Activated CD8-positive, alpha-beta memory T cell treated with anti-CD3 and anti-CD28 coated beads, Interleukin-2, amount 50 U/mL, for 4 hours (primary cell): ENCODE results near the gene C6orf89.

ENCODE experiments used
- DNase-seq: peaks from one replicate; pipeline ENCODE4 v3.0.0-alpha.2; 2020

The C6orf89 gene

DNA sequence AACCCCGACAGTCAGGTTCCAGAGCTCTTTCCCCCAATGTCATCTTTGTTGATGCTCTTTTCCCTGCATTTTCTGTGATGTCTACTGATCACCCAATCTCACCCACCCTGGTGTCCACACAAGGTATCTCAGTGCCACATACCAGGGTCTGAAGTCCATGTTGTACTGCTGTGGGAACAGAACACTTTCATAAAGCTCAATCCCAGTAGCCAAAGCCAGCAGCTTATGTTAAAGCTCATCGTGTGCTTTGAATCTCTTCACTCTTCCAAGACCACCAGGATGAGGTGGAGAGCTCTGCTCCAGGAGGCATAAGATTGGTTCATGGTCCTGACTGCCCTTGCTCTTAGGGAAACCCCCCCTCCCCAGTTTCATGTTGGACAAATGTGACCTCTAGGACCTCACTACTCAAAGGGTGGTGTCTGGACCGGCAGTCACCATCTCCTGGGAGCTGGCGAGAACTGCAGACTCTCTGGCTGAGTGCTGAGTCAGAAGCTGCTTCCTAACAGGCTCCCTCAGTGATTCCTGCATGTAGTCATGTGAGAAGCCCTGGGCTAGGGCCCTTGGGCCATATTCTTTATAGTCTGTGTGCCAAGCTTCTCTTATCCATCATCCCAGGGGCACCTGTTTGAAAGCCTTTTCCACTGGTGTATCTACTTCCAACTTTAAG is 33.1 kb upstream of the C6orf89 start:
- no peak for DNase-seq

DNA sequence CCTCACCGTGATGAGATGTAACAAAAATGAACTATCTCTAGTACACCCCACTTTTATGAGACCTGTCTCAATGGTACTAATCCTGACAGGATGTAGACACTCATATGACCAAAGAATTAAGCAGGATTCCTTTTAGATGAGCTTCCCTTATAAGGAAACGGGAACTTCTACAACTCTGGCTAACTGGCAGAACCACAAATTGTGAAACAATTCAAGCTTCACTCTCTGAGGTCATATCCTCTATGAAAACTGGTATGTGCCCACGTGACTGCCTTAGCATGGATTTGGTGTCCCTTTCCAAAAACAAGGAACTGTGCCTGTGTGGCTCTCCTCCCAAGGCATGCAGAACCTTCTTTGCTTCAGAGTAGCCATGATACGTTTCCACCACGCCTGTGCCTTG is 32.4 kb upstream of the C6orf89 start:
- DNase-seq = no peak

DNA sequence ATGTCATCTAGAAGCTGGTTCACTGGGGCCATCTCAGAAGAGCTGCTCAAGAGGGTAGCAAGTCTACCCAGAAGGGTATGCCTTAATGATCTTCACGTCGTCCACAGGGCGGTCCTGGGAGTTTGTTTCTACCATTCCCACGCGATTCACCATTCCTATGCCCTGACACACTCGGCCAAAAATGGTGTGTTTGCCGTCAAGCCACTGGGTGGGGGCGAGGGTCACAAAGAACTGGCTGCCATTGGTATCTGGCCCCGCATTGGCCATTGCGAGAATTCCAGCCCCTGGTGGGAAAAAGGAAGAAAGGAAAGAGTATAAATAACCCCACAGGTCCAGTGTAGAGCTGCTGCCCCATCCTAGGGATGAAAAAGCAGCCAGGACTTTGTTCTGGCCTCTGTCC is 30.0 kb upstream of the C6orf89 start:
- no peak for DNase-seq

DNA sequence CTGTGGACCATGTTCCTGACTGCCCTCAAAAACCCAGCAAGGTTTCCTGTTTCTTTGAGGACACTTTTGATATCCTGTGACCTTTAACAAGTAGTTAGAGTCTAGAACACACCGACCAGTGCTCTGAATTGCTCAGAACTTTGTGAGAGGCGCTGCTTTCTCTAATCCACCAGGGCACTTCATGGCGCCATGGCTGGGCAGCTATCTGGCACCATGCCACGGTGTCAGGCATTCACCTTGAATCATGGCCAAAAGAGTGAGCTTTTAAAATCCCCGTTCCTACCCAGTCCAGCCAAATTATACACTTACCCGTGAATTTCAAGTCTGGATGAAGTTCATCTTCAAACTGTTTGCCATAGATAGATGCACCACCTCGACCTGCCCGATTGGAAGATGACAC is 29.5 kb upstream of the C6orf89 start:
- DNase-seq = no peak

DNA sequence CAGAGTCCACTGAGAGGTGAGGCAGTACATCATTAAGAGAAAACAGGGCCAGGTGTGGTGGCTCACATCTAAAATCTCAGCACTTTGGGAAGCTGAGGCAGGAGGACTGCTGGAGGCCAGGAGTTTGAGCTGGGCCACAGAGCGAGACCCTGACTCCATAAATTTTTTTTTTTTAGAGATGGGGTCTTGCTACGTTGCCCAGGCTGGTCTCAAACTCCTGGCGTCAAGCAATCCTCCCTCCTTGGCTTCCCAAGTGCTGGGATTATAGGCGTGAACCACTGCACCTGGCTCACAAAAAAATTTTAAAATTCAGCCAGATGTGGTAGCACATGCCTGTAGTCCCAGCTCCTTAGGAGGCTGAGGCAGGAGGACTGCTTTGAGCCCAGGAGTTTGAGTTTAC is 28.4 kb upstream of the C6orf89 start:
- no peak for DNase-seq

DNA sequence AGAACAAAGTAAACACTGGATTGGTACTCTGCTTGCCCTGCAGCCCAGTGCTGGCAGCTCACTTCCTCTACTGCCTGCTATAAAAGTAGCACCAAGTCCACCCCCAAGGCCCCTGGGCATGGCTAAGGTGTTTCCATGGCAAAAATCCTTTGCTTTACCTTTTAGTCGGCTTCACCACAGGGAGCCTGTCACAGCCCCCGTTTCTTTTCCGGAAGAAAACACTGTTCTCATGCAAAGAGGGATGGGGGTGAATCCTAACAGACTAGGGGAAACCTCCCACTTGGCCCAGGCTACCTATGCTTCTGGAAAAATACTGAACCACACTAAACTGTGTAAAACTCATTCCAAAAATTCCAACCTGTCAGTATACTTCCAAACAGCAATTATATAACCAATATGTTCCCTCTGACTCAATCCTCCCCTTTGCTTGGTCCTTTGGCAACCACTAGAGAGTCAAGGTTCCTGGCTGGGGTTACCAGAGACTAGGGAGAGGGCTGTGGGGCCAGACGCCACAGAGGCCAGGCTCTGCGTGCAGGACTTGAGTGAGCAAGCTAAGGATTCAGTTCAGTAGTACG is 27.3 kb upstream of the C6orf89 start:
- no peak for DNase-seq

DNA sequence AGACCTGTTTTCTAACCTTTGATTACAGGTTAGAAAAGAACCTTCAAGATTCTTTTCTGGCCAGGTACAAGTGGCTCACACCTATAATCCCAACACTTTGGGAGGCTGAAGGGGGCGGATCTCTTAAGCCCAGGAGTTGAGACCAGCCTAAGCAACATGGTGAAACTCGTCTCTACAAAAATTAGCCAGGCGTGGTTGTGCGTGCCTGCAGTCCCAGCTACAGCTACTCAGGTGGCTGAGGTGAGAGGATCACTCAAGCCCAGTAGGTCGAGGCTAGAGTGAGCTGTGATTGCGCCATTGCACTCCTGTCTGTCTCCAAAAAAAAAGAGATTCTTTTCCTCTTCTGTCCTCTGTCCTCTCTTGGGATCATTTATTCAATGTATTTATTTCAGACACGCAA is 25.6 kb upstream of the C6orf89 start:
- DNase-seq = no peak

DNA sequence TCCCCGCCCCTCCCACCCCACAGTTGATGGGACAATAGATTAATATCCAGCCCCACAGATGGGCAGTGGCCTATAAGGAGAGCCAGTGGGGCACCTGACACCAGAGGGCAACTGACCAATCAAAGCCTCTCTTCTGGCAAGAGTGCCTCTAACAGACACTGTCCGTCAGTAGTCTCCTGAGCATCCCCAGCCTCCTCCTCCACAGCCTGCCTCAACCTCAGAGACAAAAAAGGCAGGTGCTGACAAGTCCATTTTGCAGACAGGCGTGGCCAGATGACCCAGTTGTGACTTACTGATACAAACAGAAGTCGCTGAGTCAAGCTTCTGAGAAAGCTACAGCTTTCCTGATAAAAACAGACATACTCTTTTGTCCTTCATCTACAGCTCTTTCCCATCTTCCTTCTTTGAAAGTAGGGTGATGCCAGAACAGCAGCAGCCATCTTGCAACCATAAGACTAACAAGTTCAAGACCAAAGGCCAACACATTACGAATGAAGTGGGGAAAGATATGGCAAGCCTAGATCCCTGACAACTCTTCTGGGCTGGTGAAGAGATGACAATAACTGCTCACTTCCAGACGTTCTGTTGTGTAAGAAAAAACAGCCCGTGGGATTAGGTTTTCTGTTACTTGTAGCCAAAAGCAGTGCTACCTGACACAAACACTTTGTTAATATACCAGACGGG is 23.4 kb upstream of the C6orf89 start:
- no peak for DNase-seq

DNA sequence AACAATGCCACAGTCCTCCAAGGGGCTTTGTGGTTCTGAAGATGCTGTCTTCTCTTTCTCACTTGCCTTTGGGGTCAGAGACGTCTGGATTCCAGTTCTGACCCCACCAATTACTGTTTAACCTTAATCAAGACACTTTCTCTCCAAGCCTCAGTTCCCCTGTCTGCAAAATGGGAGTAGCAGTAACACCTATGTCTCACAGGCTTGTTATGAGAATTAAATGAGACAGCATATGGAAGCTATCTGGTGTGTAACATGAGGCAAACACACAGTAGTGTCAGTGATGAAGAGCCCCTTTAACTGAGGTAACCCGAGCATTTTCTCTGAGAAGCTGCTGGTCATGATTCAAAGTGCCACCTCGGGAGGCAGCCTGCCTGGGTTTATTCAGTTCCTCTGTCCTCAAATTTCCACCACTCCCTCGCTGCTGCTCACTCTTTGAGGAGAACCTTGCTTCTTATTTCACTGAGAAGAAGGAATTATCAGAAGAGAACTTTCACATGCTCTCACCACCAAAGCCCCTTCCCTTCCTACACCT is 22.8 kb upstream of the C6orf89 start:
- DNase-seq = no peak

DNA sequence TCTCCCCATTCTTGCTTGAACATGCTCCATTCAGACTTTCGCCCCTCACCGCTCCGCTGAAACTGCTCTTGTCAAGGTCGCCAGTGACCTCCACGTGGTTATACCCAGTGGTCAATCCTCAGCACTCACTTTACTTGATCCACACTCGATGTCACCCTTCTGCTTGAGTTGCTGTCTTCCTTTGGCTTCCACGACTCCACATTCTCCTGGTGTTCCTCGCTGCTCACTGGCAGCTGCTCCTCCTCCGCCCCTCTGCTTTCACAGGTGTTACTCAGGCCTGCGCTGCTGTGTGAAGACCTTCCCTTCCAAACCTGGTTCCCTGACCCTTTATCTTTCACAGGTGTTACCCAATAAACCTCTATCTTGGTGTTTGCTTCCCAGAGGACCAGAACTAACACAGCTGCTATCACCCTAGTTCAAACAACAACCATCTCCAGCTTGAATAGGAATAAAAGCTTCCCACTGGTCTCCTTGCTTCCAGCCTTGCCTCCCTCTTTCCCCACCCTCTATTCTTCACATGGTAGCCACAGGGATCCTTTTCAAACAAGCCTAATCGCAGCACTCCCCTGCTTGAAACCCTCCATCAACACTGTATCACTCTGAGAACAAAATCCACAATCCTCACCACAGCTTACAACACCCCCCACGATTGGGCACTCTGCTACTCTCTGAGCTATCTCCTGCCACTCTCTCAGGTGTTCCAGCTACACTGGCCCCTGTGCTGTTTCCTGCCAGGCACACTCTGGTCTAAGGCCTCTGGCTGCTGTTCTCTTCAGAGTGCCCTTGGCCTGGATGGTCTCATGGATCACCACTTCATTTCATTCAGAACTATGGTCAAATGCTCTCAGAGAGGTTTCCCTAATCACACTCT is 21.8 kb upstream of the C6orf89 start:
- no peak for DNase-seq

DNA sequence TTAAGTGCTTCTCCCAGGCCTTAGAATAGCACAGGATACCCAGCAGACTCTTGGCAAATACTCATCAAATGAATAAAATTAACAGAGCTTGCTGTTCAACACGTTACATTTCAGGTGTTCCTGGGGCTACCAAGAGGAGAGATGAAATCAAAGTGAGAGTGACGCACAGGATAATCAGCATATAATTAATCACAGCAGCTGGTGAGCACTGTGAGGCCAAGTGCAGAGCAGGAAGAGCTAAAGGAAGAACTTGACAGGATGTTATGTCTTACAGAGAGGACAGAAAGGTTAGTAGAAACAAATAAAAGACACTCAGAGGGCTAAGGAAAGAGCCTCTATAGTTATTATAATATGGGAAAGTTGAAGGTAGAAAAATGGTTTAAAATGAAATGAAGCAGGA is 19.9 kb upstream of the C6orf89 start:
- DNase-seq = no peak

DNA sequence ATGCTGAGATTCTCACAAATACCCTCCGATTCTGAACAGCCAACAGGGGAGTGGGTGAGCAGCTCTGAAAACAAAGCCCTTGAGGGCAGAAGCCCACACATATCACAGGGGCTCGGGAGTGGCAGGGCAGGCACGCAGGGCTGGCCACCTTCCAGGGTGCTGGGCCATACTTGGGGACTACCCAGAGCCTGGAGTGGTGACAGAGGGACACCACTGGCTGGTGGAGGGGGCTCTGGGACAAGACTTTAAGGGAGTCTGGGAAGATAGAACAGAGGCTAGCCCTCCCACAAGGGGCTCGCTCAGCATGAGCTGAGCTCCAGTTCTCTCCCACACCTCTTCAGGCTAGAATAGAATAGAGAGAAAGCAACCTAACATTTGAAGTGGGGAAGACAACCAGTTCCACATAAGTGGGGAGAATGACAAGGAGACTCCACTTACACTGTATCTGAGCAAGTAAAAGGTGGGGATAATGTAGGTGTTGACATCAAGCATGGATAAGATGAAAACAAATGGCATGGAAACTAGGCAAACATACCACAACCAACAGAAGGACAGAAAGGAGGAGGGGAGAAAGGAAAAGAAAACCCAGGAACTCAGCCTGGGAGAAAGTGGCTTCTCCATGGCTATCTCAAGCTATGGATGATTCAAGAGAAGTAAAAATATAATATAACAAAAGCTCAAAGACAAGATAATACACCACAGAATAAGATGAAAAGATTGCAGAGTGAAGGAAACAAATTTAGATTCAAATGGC is 18.1 kb upstream of the C6orf89 start:
- no peak for DNase-seq

DNA sequence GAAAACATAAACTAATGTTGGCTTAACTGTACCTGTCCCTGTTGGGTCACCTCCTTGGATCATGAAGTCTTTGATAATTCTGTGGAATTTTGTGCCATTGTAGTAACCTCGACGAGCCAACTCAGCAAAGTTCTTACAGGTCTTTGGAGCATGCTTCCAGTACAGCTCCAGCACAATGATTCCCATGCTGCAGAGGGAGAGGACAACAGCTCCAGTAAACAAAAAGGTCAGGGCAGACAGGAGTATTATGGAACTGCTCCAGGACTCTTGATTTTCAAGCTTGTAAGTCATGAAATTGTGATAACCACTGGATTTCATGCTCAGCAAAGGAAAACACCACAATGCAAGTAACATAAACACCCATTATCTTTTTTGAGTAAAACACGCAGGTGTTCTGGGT is 14.1 kb upstream of the C6orf89 start:
- DNase-seq = no peak

DNA sequence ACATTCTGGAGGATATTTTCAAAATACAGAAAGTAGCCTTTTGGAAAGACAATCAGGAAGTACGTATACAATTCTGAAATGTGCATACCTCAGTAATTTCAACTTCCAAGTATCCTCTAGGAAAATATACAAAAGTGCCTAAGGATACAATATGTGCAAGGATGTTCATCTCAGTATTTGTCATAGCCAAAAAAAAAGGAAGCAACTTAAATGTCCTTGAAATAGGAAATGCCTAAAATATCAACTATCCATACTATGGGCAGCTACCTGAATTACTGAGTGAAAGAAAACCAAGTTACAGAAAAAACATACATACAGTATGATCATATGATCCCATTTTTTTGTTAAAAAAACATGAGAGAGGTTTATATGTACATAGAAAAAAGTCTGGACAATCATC is 12.6 kb upstream of the C6orf89 start:
- DNase-seq = no peak

DNA sequence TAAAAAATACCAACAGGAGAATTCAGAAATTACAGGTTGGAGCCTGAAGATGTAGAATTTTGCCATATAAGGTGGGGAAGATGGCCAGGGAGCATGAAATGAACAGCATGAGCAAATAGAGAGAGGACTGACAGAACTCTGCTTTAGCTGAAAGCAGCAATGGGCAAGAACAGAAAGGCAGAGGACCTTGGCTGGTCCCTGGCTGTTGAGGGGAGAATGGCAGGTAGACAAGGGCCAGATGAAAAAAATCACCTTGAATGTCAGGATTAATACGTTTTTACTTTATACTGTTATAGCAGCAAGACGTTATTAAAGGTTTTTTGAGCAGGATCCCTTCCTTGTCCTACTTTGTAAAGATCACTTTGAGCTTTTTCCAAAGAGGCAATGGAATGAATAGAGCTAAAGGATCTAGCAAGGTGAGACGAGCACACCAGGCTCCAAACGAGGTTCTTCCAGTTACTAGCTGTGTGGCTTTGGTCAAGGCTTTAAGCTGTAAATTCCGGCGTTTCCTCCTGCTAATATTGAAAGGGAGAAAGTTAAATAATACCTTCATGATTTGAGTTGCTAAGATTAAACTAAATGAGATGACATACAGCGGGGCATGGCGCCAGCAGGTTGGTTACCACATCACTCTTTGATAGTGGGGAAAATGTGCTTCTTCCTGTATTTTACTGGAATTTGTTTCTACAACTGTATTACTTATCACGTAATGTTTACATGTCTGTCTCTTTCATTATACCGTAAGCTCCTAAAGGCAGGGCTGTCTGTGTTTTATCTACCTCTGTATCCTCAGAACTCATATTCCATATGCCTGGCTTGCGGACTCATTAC is 11.9 kb upstream of the C6orf89 start:
- DNase-seq = no peak

DNA sequence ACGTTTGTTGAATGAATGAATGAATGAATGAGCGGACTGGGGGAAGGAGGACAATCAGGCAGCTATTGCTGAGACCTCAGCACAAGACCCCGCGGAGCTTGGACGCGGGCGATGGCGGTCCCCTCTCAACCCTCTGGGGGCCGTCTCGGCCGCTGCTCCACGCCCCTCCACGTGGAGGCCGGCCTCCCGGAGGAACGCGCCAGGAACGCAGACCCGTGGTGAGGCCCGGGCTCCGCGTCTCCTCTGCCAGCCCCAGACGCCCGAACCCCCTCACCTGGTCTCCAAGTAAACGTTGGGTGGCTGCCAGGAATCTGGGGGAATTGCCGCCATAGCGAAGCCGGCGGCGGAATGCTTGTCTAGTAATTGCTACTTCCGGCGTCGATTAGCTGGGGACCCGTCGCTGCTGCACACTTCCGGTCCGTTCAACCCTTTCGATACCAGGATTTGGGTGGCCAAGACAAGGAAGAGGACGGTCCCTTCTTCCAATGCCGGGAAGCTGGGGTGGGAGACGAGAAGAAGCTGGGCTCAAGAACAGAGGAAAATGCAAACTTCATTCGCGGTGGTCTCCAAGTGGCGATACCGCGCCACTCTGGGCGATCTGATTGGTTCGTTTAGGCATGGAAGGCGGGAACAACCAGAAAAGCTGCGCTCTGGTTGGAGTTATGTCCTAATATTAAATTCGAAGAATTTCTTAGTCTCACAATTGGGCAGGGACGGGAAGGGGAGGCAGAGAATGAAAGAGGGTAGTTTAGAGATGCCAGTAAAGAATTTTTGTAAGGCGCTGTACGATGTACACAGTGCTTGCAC is 11.1 kb upstream of the C6orf89 start, which contains the start of gene PPIL1:
Gene PPIL1 (minus strand): TSS at position 361 of the 807 bp plus-strand sequence. CDS start 31 bp downstream, at position 330.
- DNase-seq = peak; percentile 79

DNA sequence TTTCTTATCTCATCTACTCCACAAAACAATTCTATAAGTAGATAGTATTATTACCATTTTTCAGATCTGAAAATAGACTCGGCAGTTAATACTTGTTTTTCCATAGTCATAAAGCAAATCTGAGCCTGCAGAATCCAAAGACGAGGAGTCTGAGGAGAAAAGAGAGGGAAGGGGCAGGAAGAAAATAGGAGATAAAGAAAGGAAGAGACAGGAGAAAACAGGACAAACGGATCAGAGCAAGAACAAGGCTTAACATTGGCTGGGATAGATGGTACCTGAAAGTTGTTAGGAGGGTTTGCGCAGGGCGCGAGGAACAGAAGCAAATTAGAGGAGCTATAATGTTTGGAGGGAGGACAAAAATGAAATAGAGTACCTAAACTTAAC is 10.5 kb upstream of the C6orf89 start:
- no peak for DNase-seq

DNA sequence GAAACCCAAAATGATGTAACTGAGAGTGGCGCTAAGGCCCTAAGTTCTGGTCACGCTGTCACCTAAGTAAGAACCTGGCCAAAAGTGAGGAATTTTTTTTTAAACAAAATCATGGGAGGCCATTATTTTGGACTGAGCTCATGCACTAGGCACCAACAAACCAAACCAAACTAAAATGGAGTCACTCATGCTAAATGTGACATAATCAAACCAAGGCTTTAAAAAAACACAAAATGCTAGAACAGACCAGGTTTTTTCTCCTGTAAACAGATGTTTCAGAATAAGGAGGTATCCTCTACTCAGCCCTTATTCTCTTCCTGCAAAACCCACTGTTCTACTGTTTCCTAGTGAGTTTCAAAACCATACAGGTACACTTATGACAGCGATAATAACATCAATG is 1.1 kb upstream of the C6orf89 start:
- no peak for DNase-seq

DNA sequence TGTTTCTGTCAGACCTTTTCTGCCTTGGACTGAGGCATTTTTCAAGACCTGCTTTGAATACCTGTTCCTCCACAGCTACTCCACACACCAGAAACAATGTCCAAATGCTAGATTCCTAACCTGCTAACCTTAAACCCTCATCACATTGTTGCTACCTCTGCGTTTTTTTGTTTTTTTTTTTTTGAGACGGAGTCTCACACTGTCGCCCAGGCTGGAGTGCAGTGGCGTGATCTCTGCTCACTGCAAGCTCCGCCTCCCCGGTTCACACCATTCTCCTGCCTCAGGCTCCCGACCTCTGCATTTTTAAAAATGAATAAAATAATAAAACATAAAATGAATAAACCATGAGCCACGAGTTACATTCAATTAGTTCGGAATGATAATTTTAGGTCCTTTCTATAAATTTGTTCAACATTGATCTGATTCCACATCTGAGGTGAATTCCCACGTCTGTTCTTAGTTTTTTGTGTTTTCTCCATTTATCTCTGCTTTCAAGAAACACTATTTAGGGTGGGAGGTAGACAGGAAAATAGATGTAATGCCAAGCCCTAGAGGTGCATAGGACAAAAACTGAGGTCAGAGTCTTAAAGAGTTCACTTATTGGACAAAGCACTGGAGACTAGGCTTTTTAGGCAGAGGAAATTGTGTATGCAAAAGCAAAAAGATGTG is 1.3 kb downstream of the C6orf89 start:
- no peak for DNase-seq

DNA sequence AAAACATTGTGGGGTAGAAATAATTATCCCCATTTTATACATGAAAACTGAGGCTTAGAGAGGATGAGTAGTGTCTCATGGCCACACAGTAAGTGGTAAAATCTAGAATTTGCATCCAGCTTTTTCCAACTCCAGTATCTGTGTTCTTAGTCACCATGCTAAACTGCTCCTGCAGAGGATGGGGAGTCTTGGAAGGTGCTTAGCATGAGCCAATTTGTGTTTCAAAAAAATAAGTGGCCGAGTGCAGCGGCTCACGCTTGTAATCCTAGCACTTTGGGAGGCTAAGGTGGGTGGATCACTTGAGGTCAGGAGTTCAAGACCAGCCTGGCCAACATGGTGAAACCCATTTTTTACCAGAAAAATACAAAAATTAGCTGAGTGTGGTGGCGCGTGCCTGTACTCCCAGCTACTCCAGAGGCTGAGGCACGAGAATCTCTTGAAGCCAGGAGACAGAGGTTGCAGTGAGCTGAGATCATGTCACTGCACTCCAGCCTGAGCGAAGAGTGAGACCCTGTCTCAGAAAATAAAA is 2.4 kb downstream of the C6orf89 start:
- DNase-seq = no peak
